OCI-LY1 (cell line): ENCODE data around the gene SARM1.

ENCODE experiments used
- H2AFZ ChIP-seq: fragments of 200-600 bp; sonication (generic), shearing (Covaris generic); 2 replicates; pipeline ENCODE4 v1.6.0; 2014; ENCODE audit warnings: antibody characterized with exemption, mild to moderate bottlenecking, low read length
- H3F3A ChIP-seq: fragments of 200-600 bp; sonication (generic), shearing (Covaris generic); 2 replicates; pipeline ENCODE4 v1.6.0; 2014; ENCODE audit warnings: mild to moderate bottlenecking, antibody characterized with exemption, low read length, moderate library complexity; ENCODE audit not compliant: insufficient read depth
- H3K27ac ChIP-seq: fragments of 200-600 bp; sonication (generic); 2 replicates; pipeline ENCODE4 v1.5.1; 2014; ENCODE audit warnings: low read length, mixed run types, mild to moderate bottlenecking, low read depth; ENCODE audit not compliant: poor library complexity, severe bottlenecking
- H3K27me3 ChIP-seq: fragments of 200-600 bp; sonication (generic); 2 replicates; pipeline ENCODE4 v1.6.0; 2014; ENCODE audit warnings: antibody characterized with exemption, mild to moderate bottlenecking, low read length, moderate library complexity; ENCODE audit not compliant: insufficient read depth
- H3K36me3 ChIP-seq: fragments of 200-600 bp; sonication (generic); 2 replicates; pipeline ENCODE4 v1.6.1; 2014; ENCODE audit warnings: mild to moderate bottlenecking, antibody characterized with exemption, low read length, moderate library complexity, mixed read lengths; ENCODE audit not compliant: insufficient read depth
- H3K4me1 ChIP-seq: fragments of 200-600 bp; sonication (generic); 2 replicates; pipeline ENCODE4 v1.5.1; 2014; ENCODE audit warnings: mild to moderate bottlenecking, low read length, moderate library complexity; ENCODE audit not compliant: insufficient read depth, severe bottlenecking
- H3K4me2 ChIP-seq: fragments of 200-600 bp; sonication (generic), shearing (Covaris generic); 2 replicates; pipeline ENCODE4 v1.6.1; 2014; ENCODE audit warnings: low read length
- H3K4me3 ChIP-seq: fragments of 200-600 bp; sonication (generic); 2 replicates; pipeline ENCODE4 v1.5.1; 2014; ENCODE audit warnings: low read length, low read depth, mild to moderate bottlenecking, mixed read lengths; ENCODE audit not compliant: poor library complexity, severe bottlenecking
- H3K79me2 ChIP-seq: fragments of 200-600 bp; shearing (Covaris generic); 2 replicates; pipeline ENCODE4 v1.6.1; 2016; ENCODE audit warnings: mixed run types, low read length, mixed read lengths; ENCODE audit not compliant: insufficient read depth
- H3K9ac ChIP-seq: fragments of 200-600 bp; sonication (generic), shearing (Covaris generic); 2 replicates; pipeline ENCODE4 v1.6.1; 2014; ENCODE audit warnings: mild to moderate bottlenecking, low read length, mixed read lengths
- H3K9me2 ChIP-seq: fragments of 200-600 bp; sonication (generic), shearing (Covaris generic); 2 replicates; pipeline ENCODE4 v1.6.1; 2014; ENCODE audit warnings: low read depth, mild to moderate bottlenecking, low read length, mixed read lengths
- H3K9me3 ChIP-seq: fragments of 200-600 bp; shearing (Covaris generic); 2 replicates; pipeline ENCODE4 v1.6.1; 2014; ENCODE audit warnings: low read length, mixed read lengths
- H4K20me1 ChIP-seq: fragments of 200-600 bp; sonication (generic), shearing (Covaris generic); 2 replicates; pipeline ENCODE4 v1.6.0; 2016; ENCODE audit warnings: mild to moderate bottlenecking, low read length; ENCODE audit not compliant: insufficient read depth
- CTCF ChIP-seq: fragments of 200-600 bp; sonication (generic), shearing (Covaris generic); IDR thresholded peaks from 2 replicates; pipeline ENCODE4 v1.5.1; 2017; ENCODE audit warnings: mild to moderate bottlenecking, antibody characterized with exemption, low read length, moderate library complexity, mixed read lengths
- EZH2 ChIP-seq: fragments of 200-600 bp; sonication (generic), shearing (Covaris generic); IDR thresholded peaks from 2 replicates; pipeline ENCODE4 v1.8.0; 2017; ENCODE audit warnings: borderline replicate concordance, mixed run types, mild to moderate bottlenecking, antibody characterized with exemption, low read length, moderate library complexity, mixed read lengths

The SARM1 gene

GRCh38 chr17:28327709-28328108 is 43.8 kb upstream of the SARM1 start:
- H3K4me1 ChIP-seq: peaks cover 4% of the 10 kb centered on the region
- H4K20me1 ChIP-seq: no peaks in the 10 kb centered on the region
- H3K27ac ChIP-seq: no peak overlapping the region
- no peak overlapping the region for H3K4me3 ChIP-seq
- H3F3A ChIP-seq: no peaks in the 10 kb centered on the region
- H3K9ac ChIP-seq: no peak overlapping the region
- TF ChIP-seq CTCF: no peak
- TF ChIP-seq EZH2: no peak
- no peaks in the 10 kb centered on the region for H3K9me3 ChIP-seq
- H3K27me3 ChIP-seq: no peaks in the 10 kb centered on the region
- no peak overlapping the region for H2AFZ ChIP-seq
- no peaks in the 10 kb centered on the region for H3K9me2 ChIP-seq
- no peak overlapping the region for H3K4me2 ChIP-seq
- H3K79me2 ChIP-seq: peaks cover 19% of the 10 kb centered on the region
- H3K36me3 ChIP-seq: peaks cover 58% of the 10 kb centered on the region

GRCh38 chr17:28328325-28328724 is 43.2 kb upstream of the SARM1 start:
- peaks cover 58% of the 10 kb centered on the region for H3K36me3 ChIP-seq
- H3K27me3 ChIP-seq: no peaks in the 10 kb centered on the region
- no peak overlapping the region for H3K4me2 ChIP-seq
- no peak overlapping the region for H3K4me3 ChIP-seq
- TF ChIP-seq EZH2 (no peak), CTCF (no peak)
- no peak overlapping the region for H3K9ac ChIP-seq
- no peaks in the 10 kb centered on the region for H3F3A ChIP-seq
- H3K9me2 ChIP-seq: no peaks in the 10 kb centered on the region
- H2AFZ ChIP-seq: no peak overlapping the region
- H3K27ac ChIP-seq: no peak overlapping the region
- peaks cover 12% of the 10 kb centered on the region for H3K79me2 ChIP-seq
- H3K4me1 ChIP-seq: peaks cover 4% of the 10 kb centered on the region
- no peaks in the 10 kb centered on the region for H4K20me1 ChIP-seq
- H3K9me3 ChIP-seq: no peaks in the 10 kb centered on the region

- Histone ChIP-seq H3K4me1 (peaks cover 15% of the 10 kb centered on the region), H3K79me2 (no peaks in the 10 kb centered on the region), H3K9me3 (no peaks in the 10 kb centered on the region), H3K27ac (no peak overlapping the region), H4K20me1 (no peaks in the 10 kb centered on the region), H3F3A (no peaks in the 10 kb centered on the region), H3K9me2 (no peaks in the 10 kb centered on the region), H3K36me3 (peaks cover 51% of the 10 kb centered on the region), H3K9ac (no peak overlapping the region), H3K4me3 (no peak overlapping the region), H3K27me3 (no peaks in the 10 kb centered on the region), H2AFZ (no peak overlapping the region), H3K4me2 (no peak overlapping the region)
- TF ChIP-seq EZH2 (no peak), CTCF (no peak)
Measured at GRCh38 chr17:28330671-28331070, 40.8 kb upstream of the SARM1 start.
